DMS79 (cell line): ENCODE results near the gene CASP5.
"Not testable (repeated sequence)": the region's sequence is repeated elsewhere in the genome, so short reads cannot be mapped to it uniquely, and the experiment has no call there.

Source experiments
- DNase-seq: peaks from one replicate; lab custom pipeline; 2025; lab: John Stamatoyannopoulos, UW

Gene CASP5

GRCh38 chr11:105023003-105023402 is at the start of gene CASP5:
TSS of gene CASP5 (minus strand) at chr11:105023168. CDS start at chr11:105023136, 32 bp downstream.
- no peak for DNase-seq

GRCh38 chr11:105072080-105072479 is 49.1 kb upstream of the CASP5 start:
- not testable (repeated sequence) for DNase-seq

GRCh38 chr11:105071089-105071732 is 48.2 kb upstream of the CASP5 start:
- no peak for DNase-seq

GRCh38 chr11:105070306-105070705 is 47.3 kb upstream of the CASP5 start:
- DNase-seq: no peak

- DNase-seq: not testable (repeated sequence)
These were observed 46.8 kb upstream of the CASP5 start for GRCh38 chr11:105069749-105070148.

- not testable (repeated sequence) for DNase-seq
These were observed 40.4 kb upstream of the CASP5 start for GRCh38 chr11:105063245-105063941.

- no peak for DNase-seq
These were observed 34.5 kb upstream of the CASP5 start for GRCh38 chr11:105057432-105057831.

- no peak for DNase-seq
These were observed 33.5 kb upstream of the CASP5 start for GRCh38 chr11:105056446-105056845.

- DNase-seq: no peak
These were observed 31.9 kb upstream of the CASP5 start for GRCh38 chr11:105054723-105055493.

- DNase-seq: no peak
These were observed 29.5 kb upstream of the CASP5 start for GRCh38 chr11:105052487-105052886.

- no peak for DNase-seq
These were observed 28.6 kb upstream of the CASP5 start for GRCh38 chr11:105051559-105051958.

GRCh38 chr11:105049481-105049880 is 26.5 kb upstream of the CASP5 start:
- no peak for DNase-seq

GRCh38 chr11:105046898-105047579 is 24.1 kb upstream of the CASP5 start:
- no peak for DNase-seq

GRCh38 chr11:105045676-105046296 is 22.8 kb upstream of the CASP5 start:
- no peak for DNase-seq

GRCh38 chr11:105044557-105045524 is 21.9 kb upstream of the CASP5 start, which contains the start of gene CARD16:
TSS of gene CARD16 (minus strand) at chr11:105045335. CDS start at chr11:105045297, 38 bp downstream.
- DNase-seq: not testable (repeated sequence)

- no peak for DNase-seq
These were observed 19.2 kb upstream of the CASP5 start for GRCh38 chr11:105042178-105042577.

GRCh38 chr11:105040703-105041102 is 17.7 kb upstream of the CASP5 start:
- no peak for DNase-seq

GRCh38 chr11:105034813-105035620 is 12.0 kb upstream of the CASP5 start, which contains the start of gene CASP1:
TSS of gene CASP1 (minus strand) at chr11:105035144. CDS start at chr11:105035113, 31 bp downstream.
- no peak for DNase-seq

GRCh38 chr11:105034388-105034787 is 11.4 kb upstream of the CASP5 start:
- not testable (repeated sequence) for DNase-seq
